NCI-H1436 (cell line): ENCODE measurements around the gene DIS3L2.
"Not testable (repeated sequence)": the region's sequence is repeated elsewhere in the genome, so short reads cannot be mapped to it uniquely, and the experiment has no call there.

Experiments used
- DNase-seq: peaks from one replicate; lab custom pipeline; 2025; lab: John Stamatoyannopoulos, UW

Gene DIS3L2

DNA sequence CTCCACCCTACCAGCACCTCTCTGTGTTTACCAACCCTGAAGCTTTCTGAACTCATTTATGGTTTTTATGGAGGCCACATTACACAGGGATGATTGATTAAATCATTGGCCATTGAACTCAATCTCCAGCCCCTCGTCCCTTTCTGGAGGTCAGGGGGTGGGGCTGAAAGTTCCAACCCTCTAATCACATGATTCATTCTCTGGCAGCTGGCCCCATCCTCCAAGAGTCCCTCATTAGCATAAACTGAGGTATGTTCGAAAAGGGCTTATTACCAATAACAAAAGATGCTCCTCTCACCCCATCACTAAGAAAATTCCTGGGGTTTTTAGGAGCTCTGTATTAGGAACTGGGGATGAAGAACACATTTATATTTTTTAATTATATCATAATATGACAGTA lies 92.3 kb downstream of the DIS3L2 start:
- DNase-seq = no peak

DNA sequence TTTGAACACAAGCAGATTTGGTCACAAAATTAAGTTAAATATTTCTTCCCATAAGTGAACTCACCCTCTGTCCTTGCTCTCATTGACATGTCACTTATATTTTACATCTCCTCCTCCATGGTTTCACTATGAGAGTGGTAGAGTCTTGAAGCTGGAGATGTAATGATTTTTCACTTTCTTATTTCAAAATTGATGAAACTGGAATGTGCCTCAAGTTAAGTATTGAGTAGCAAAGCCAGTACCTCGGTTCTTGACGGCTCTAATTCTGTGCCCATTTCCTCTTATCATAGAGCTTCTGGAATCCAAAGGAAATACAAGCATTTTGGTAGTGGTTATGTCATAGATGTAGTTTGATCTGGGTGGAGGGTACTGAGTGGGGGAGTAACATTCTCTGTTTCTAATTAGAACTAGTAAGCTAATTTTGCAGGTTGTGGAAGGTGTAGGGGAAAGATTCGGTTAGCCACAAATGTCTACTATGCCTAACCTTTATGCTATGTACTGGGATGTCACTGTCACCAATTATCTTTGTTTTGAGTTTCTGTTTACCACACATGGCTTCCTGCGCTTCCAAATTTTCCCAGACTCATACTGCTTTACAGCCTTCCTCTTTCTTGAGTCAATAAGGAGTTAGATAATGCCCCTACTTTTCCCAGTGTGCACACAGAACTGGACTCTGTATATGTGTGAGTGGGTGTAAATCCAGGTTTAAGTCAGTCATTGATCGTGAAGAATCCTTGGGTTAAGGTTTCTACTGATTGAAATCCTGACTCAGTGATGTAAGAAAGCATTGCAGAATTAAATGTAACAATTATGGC lies 96.8 kb downstream of the DIS3L2 start:
- DNase-seq = no peak

DNA sequence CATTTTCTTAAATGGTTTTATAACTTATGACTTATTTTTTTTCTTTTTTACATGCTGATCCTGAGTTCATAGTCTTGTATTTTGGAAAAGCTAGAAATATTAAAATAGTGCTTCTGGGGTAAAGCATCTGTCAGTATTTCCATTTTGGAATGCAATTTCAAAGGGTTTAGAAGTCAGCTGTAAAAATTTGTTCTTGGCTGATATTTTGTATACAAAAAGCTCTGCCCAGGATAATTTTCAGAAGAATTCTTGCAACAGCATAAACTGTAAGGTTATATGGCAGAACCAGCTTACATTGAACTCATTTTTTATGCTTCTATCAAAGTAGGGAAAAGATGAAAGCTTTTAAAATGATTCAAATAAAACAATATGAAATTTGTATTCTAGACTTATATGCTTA lies 97.4 kb downstream of the DIS3L2 start:
- no peak for DNase-seq

DNA sequence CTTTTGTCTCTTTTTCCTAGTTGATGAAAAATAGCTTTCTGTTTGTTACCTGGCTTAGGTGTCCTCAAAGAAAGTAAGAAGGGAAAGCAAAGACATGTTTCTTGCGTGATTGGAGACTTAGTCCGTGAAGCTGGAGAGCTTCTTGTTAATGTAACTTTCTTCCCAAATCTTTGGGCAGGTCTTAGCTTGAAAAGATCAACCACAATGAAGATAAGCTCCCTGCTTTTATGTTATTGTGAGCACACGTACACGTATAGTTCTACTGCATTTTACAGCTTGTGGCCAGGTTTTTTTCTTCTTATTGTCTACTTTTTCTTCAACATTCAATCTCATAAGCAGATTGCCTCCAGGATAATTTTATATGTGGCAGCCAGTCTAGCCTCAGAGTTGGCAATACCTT lies 99.8 kb downstream of the DIS3L2 start:
- DNase-seq = no peak

DNA sequence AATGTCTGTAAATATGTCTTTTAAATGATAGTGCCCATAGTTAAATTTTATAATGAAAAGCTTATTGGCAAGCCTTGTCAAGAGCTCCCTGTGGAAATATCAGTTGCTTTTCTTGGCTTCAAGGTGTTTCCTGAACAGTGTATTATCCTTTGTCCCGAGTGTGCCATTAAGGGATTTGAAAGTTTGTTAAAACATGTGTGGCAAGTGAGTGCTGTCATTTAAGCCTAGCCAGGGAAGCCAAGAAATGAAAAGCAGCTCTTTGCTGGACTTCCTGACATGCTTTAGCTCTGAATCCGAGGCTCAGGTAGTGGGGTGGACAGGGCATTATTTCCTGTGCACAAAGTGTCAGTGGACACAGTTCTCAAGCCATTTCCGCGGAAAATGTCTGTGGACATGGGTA lies 111.5 kb downstream of the DIS3L2 start:
- DNase-seq = no peak

DNA sequence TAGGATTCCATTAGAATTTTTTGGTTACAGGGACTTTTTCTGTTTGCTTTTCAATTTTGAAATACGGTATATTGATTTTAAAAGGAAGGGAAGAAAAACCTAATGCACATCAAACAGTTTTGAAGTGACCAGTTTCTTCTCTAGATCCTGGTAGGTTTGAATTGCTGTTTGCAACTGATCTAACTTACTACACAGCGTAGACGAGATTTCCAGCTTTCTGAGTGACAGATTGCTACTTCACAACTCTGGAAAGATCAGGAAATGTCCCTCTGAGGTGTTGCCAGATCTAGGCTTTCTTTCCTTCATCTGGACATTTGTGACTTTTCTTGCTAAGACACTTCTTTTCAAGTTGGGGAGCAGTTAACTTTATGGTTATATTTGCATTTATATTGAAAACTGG lies 112.2 kb downstream of the DIS3L2 start:
- DNase-seq = no peak

DNA sequence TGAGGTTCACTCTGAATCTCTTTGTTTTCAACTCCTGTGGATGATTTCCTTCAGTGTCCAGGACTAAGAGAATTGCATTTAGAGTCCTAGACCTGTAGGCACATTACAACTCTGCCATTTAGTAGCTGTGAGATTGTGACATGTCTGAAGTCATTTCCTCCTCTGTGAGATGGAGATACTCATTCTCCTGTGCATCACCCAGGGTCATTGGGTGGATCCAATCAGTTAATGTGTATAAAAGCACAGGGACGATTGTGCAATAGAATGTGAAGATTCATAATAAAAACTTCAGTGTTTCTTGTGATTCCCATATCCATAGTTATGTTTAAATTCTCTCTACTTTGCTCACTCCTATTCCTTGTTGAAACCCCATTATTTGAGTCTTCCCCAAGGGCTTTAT lies 113.6 kb downstream of the DIS3L2 start:
- DNase-seq = no peak

DNA sequence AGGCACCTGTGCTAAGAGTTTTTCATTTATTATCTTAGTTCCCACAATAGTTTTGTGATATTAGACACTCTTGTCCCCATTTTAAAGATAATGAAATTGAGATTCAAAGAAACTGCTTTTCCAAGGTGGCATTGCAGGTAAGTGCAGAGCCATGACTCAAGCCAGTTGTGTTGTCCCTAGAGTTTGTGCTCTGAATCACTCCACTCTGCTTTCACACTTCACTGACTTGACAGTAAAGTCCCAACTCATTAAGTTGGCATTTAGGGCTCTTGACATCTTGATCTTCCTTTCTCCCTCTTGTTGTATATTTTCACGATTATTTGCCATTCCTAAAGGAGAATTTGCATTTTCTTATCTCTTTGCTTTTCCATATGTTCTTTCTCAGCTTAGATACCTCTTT lies 114.3 kb downstream of the DIS3L2 start:
- DNase-seq = no peak

DNA sequence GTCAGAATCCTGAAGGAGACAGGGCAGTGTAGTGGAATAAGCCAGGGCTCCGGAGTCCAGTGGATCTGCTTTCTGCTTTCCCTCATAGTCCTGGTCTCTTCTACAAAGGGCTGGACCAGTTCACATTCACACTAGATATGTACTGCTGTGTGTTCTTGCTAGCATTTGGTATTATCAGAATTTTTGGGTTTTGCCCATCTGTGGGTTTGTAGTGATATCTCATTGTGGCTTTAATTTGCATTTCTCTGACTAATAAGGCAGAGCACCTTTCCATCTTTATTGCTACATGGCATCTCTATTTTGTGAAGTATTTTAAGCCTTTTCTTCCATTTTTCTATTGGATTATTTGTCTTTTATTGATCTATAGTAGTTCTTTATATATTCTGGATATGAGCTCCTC lies 114.8 kb downstream of the DIS3L2 start:
- no peak for DNase-seq

DNA sequence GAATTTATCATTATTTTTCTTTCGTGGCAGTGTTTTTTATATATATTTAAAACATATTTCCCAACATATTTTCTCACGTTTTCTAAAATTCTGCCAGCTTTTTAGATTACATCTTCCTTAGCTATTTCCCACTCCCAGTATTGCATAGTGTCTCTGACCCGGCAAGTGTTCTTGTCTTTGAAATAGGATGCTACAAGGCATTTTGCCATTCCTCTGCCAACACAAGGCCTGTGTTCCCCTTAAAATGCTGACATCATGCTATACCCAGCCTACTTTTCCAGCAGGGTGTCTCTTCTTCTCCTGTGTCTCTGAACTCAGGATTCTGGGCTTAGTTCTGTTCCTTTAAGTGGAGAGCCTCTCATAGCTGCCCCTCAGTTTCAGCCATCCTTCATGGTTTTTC lies 115.2 kb downstream of the DIS3L2 start:
- no peak for DNase-seq

DNA sequence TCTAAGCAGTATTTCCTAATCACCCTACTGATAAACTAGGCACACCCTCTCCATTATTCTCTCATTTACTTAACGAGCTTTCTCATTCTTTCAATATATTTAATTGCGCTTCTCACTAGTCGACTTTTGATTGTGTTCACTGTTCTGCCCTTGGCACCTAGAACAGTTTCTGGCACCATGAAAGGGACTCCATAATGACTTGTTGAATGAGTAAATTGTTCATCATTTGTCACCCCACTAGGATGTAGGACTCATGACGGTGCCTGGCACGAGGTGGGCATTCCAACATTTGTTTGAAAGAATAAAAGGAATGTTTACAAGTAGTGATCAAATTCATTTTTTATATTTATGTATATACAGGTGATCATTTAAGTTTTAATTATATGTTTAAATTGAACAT lies 123.7 kb downstream of the DIS3L2 start:
- DNase-seq = no peak

DNA sequence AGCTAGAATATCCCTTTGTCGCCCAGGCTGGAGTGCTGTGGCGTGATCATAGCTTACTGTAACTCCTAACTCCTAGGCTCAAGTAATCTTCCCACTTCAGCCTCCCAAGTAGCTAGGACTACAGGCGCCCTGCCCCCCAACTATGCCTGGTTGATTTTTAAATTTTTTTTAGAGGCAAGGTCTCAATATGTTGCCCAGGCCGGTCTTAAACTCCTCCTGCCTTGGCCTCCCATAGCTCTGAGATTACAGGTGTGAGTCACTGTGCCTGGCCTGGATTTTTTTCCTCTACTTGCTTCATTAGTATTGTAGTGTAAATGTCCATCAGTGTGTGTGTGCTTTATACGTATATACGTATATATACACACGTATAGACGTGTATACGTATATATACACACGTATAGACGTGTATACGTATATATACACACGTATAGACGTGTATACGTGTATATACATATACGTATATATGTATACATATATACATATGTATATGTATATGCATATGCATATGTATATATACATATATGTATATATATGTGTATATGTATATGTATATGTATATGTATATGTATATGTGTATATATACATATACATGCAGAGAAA lies 124.4 kb downstream of the DIS3L2 start:
- no peak for DNase-seq

DNA sequence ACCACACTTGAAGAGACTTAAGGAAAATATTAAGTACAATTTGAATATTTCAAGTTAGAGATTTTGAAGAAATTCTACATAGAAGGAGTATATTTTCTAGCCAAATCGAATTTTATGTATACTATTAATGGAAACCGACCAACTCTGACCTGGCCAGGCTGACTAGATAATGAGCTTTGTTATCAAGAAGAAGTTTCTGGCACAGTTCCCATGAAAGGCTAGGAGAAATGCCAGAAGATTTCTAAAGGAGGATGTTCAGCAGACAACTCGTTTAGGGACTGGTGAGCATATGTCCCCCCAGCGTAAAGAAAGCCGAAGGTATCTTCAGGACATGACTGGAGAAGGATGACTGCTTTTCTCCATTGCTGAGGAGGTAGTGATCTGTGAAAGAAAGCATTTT lies 127.3 kb downstream of the DIS3L2 start:
- no peak for DNase-seq

DNA sequence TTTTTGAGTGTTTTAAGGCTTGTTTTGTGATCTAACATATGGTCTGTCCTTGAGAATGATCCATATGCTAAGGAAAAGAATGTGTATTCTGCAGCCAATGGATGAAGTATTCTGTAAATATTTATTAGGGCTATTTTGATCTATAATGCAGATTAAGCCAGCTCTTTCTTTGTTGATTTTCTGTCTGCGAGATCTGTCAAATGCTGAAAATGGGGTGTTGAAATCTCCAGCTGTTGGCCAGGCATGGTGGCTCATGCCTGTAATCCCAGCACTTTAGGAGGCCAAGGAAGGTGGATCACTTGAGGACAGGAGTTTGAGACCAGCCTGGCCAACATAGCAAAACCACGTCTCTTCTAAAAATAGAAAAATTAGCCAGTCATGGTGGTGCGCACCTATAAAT lies 132.7 kb downstream of the DIS3L2 start:
- DNase-seq = no peak

DNA sequence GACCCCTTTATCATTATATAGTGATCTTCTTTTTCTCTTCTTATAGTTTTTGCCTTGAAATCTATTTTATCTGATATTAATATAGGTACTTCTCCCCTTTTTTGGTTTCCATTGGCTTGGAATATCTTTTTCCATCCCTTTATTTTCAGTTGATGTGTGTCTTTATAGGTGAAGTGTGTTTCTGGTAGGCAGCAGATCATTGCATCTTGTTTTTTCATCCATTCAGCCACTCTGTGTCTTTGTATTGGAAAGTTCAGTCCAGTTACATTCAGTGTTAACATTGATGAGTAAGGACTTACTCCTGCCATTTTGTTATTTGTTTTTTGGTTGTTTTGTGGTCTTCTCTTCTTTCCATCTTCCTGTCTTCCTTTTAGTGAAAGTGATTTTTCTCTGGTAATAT lies 133.4 kb downstream of the DIS3L2 start:
- no peak for DNase-seq

DNA sequence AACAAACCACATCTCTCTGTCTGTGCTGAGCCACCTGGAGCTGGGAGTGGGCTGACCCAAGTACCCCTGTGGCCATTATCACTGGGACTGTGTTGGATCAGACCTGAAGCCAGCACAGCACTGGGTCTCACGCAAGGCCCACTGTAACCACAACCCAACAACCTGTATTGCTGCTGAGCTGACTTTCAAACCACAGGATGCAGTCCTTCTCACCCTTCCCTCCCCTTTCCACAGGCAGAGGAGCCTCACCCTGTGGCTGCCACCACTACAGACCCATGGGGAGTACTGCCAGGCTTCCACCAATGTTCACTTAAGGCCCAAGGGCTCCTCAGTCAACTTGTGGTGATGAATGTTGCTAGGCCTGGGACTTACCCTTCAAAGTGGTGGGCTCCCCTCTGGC lies 135.7 kb downstream of the DIS3L2 start:
- DNase-seq = no peak

DNA sequence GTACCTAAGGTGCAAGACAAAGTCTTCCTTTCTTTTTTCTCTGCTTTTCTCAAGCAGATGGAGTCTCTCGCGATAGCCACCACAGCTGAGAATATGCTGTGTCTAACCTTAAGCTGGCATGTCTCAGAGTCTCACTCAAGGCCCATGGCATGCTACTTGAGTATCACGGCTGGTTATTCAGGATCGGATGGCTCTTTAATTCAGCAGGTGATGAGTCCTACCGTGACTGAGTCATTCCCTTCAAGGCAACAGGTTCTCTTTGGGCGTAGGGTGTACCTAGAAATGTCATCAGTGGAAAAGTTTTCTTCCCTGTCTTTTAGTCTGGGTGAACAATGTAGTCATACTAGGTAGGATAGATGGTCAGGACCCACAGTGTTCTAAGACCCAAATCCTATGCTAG lies 136.2 kb downstream of the DIS3L2 start:
- no peak for DNase-seq

DNA sequence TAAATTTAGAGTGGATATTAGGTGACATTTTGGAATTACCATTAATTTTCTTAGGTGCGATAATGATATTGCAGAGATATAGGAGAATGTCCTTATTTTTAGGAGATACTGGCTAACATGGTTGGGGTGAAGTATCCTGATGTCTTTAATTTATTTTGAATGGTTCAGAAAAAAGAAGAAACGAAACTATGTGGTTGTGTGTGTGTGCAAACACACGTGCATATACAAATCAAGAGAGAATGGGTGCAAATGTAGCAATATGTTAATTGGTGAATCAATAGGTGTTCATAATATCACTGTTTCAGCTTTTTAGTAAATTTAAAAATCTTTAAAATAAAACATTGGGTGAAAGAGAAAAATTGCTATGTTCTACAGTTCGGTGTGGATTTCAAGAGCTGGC lies 140.9 kb downstream of the DIS3L2 start:
- DNase-seq = no peak

DNA sequence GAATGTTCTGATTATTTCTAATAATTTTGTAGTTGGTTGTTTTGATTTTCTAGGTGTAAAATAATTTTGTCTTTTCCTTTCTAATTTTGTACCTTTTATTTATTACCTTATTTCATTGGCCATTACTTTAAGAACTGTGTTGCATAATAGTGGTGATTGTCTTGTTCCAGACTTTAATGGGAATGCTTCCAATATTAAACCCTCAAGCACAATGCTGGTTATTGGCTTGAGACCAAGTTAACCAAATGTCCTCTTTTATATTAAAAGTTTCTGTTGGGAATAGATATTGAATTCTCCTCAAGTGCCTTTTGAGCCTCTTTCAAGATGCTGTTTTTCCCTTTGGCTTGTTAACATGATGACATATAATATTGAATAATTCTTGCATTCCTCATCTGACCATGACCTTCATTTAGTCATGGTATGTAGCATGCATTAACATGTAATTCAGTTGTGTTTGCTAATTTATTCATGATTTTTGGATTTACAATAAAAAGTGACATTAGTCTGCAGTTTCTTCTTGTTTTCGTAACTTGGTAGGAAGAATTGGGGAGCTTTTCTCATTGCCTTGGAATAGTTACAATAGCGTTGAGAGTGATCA lies 141.7 kb downstream of the DIS3L2 start:
- DNase-seq = no peak

DNA sequence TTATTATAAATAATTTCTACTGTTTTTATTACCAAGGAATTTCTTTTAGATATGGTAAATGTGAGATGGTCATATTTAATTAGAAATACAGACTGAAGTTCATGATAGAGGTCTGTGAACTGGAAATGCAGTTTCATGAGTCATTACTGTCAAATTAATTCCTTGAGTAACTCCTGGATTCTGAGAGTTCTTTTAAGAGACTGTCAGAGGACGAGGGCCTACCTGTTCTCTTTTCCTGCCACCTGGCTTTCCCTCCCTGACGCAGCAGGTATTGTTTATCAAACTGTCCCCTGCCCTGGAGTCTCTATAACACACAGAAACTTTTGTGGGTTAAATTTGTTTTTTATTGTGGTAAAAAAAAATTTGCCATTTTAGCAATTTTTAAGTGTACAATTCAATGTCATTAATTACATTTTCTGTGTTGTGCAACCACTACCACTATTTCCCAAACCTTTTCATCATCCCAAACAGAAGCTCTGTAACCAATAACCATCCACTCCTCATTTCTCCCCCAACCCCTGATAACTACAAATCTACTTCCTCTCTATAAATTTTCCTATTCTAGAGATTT lies 142.6 kb downstream of the DIS3L2 start:
- DNase-seq = no peak

DNA sequence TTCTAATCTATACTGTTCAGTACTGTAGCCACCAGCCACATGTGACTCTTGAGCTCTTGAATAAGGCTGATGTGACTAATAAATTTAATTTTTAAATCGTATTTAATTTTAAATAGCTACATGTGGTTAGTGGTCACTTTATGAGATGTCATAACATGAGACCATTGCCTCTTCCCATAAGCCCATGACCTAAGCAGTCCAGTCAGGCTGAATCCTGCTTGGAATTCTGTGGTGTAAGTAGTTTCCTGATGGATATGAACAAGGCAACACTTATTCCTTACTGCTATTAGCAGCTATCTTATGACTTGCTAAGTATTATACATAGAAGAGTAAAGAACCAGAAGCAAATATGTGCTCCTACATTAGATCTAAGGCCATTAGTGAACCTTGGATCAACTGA lies 150.0 kb downstream of the DIS3L2 start:
- DNase-seq = no peak

DNA sequence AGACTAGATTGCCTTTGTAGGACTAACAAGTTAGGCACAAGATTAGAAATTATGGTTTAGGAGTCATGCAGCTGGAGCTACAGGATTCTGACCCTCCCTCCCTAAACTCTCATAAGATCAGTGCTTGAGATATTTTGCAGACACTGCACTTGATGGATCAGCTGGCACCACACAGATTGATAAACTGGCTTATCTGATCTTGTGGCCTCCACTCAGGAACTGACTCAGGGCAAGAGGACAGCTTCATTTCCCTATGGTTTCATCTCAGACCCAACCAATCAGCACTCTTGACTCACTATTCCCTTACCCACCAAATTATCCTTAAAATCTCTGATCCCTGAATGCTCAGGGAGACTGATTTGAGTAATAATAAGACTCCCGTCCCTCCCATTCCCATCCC lies 152.3 kb downstream of the DIS3L2 start:
- DNase-seq = no peak

DNA sequence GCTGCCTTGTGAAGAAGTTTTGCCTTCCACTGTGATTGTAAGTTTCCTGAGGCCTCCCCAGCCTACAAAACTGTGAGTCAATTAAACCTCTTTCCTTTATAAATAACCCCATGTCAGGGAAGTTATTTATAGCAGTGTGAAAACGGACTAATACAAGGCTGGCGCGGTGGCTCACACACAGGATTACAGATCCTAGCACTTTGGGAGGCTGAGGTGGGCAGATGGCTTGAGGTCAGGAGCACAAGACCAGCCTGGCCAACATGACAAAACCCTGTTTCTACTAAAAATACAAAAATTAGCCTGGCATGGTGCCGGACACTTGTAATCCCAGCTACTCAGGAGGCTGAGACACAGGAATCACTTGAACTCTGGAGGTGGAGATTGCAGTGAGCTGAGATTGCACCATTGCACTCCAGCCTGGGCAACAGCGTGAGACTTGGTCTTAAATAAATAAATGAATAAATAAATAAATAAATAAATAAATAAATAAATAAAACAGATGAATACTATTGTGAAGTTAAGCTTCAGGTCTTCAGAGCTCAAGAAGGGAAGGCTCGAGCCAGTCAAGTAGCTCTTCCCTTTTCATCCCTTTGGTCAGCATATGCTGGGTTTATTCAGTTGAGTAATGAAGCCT lies 154.3 kb downstream of the DIS3L2 start:
- DNase-seq = not testable (repeated sequence)
